Measurements from ENCODE around the gene ACACA.

Gene ACACA

DNA sequence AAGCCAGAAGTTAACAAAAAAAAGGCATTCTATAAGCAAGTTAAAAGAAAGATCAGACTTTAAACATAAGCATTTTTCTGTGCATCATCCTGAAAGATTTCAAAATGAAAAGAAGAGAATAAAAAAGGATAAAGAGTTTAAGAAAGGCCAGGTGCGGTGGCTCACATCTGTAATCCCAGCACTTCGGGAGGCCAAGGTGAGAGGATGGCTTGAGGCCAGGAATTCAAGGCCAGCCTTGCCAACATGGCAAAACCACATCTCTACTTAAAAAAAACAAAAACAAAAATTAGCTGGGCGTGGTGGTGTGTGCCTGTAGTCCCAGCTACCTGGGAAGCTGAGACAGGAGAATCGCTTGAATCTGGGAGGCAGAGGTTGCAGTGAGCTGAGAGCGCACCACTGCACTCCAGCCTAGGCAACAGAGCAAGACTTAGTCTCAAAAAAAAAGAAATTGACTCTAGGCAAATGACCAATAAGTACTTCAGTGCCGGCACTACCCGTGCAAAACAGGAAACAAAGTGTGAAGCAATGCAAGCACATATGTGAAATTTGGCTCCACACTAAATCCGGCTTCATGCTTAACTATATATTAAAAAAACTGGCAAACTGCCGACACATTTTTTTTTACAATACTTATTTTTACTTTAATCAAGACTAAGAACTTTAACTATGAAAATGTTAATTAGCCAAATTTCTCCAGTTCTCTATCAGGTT is 114.1 kb downstream of the ACACA start:
- no peak for DNase-seq (ENCODE audit: low read depth)

DNA sequence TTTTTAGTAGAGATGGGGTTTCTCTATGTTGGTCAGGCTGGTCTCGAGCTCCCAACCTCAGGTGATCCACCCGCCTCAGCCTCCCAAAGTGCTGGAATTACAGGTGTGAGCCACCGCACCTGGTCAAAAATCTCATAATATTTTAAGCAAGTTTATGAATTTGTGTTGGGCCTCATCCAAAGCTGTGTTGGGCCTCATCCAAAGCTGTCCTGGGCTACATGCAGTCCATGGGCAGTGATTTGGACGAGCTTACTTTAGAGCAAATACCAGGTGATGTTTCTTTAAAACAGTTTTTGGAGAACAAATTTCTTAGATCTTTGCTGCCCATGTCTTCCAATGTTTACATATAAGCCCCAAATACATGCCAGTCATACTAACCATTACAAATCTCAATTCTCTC is 115.3 kb downstream of the ACACA start:
- no peak for DNase-seq (ENCODE audit: low read depth)

GRCh38 chr17:37286430-37286829 is 120.2 kb downstream of the ACACA start:
- DNase-seq (ENCODE audit: low read depth): no peak

DNA sequence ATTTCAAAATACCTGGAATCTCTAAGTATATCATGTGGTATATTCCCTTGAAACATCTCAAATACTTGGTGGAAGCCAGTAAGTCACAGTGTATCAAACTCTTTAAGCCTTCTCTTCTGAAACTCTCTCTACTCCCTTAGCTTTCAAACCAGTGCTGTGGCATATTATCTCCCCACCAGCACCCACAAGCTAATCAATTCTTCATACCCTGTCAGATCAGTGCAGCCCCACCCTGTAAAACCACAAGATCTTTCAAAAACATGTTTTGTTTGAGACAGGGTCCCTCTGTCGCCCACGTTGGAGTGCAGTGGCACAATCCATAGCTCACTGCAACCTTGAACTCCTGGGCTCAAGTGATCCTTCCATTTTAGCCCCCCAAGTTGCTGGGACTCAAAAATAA is 122.4 kb downstream of the ACACA start:
- no peak for DNase-seq (ENCODE audit: low read depth)

- no peak for DNase-seq (ENCODE audit: low read depth)
Observed at GRCh38 chr17:37283414-37283961, 123.1 kb downstream of the ACACA start.

DNA sequence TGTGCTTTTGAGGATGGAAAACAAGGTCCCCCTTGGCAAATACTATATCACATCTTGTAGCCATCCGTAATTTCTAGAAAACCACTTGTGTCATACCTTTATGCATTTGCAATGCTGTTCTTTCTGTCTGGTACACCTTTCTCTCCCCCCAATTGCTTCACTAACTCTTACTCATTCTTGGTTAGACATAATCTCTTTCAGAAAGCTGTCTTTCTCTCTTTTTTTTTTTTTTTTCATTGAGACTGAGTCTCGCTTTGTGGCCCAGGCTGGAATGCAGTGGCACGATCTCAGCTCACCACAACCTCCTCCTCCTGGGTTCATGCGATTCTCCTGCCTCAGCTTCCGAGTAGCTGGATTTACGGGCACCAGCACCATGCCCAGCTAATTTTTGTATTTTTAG is 125.8 kb downstream of the ACACA start:
- DNase-seq (ENCODE audit: low read depth): no peak

DNA sequence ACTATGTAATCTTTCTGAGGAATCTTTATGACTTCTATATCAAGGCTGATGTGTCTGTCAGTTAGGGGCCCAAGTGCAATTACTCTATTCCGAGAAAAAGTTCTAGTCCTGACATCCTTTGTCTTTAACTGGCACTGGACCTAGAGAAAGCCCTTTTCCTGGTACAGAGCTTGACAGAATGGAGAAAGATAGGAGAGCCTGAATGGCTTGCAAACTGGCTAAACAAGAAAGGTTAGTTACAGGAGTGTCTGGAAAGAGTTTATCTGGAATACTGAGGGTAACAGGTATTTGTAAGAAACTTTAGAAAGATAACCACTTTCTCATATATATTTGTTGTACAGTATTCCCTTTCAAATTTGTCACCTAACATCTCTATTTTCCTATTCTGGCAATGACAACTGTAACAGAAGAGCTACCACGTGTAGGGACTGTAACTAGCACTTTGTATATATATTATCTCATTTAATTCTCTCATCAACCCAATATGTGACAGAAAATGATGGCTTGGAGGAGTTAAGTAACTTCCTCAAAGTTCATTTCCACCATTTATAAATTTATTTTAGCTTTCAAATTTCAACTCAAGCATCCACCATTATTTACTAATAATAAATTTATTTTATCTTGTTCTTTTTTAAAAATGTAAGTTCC is 128.3 kb downstream of the ACACA start:
- no peak for DNase-seq (ENCODE audit: low read depth)

- no peak for DNase-seq (ENCODE audit: low read depth)
Observed at GRCh38 chr17:37276475-37276874, 130.2 kb downstream of the ACACA start.

GRCh38 chr17:37274461-37274860 is 132.2 kb downstream of the ACACA start:
- DNase-seq (ENCODE audit: low read depth): no peak

DNA sequence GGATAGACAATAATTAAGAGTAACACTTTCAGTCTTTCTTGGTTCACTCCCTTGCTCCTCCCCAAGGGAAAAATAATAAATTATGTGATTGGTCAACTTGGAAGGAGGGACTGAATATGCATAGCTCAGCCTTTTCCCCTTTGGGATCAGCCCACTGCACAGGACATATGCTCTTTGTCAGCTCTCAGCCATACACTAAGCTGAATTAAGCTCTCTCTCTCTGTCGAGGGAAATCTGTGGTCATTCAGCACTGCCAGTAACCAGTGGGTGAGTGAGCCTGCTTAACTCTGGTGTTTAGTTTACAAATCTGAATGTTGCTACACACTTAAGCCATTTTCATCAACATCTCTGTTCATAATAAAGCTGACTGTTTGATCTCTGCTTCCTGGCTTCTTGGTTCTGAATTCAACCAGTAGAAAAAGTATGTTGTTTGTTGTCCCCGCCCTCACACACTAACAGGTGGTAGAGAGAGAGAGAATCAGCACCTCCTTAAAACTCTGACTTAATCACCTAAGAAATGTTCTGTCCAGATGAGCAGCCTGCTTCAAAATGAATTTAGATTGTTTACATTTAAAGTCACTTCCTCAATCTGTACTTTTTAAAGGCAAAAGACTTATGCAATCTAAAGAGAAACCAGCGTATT is 133.1 kb downstream of the ACACA start:
- no peak for DNase-seq (ENCODE audit: low read depth)

DNA sequence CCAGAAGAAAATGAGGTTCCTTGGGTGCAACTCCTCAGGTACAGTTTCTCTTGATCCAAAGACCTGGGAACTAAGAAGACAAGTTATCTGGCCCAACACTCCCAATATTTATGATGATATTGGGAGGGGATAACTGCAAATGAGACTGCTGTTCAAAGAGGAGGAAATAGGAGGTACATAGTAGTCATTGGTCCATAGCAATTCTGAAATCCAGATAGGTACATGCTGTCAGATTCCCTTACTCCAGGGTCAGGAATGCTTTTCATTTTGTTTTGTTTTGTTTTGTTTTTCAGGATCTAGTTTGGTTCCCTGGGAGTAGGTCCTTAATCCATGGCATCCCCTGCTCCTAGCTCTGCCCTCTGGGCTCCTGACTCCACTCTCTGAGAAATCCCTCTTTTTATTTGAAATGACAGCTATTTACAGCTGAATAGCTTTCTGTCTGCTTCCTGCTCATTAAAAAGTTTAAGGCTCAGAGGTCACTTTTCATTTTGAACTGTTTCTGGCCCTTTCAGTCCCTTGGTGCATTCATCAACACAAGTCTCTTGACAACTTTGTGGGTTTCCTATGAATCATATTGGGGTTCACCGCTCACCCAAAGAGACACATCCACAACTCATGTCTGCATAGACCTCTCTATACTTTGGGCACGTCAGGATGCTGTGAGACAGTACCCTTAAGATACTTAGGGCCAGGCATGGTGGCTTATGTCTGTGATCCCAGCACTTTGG is 141.0 kb downstream of the ACACA start:
- no peak for DNase-seq (ENCODE audit: low read depth)

DNA sequence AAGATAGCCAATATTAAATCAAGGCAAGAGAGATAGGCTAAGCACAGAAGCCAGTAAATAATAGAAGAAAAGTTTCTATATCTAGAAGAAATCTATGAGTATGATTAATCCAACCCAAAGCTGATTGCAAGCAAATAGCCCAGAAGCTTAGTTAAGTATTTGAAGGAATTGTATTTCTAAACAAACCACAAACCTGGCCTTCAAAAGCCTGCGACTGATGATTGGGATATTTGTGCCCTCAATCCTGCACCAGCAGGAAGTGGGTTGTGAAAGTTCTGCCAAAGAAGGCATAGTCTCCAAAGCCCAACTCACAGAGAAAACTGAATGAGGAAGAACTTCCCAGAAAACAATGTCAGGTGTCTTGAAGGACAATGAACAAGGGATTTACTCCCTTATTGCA is 145.3 kb downstream of the ACACA start:
- no peak for DNase-seq (ENCODE audit: low read depth)

DNA sequence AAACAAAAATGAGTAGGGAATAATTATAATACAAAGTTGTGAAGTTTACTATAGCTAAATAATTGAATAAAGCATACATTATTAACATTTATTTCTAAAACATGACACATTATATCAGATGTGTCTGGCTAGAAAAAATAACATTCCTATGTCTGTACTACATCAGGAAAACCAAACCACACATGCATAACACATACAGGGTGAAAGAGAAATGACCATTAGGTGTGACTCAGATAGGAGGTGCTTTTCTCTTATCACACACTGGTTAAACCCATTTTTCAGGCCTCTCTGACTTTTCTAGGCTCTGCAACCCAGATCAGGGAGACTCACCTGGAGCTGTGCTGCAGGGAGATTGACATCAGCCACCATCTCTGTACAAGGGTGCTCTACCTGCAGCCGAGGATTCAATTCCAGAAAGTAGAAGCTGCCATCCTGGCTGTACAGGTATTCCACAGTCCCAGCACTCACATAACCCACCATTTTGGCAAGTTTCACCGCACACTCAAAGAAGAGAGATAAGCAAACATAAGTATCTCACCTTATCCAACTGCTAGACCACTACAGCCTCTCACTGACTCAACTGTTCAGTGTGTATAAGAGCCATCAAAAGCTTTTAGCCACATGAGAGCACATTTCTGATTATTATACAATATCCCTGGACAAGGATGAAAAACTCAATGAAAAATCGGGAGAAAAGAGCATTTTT is 147.5 kb downstream of the ACACA start:
- DNase-seq (ENCODE audit: low read depth): no peak

DNA sequence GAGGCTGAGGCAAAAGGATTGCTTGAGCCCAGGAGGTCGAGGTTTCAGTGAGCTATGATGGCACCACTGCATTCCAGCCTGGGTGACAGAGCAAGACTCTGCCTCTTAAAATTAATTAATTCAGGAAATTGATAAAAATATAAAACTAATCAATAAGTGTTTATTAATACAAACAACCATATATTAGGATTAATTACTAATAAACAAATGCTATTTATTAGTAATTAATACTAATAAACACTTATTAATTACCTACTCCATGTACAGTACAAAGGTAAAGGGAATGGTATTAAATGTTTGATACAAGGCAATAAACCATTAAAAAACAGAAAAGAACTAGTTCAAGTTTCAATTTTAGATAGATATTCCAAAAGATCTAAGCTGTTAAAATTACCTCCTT is 150.0 kb downstream of the ACACA start:
- no peak for DNase-seq (ENCODE audit: low read depth)

DNA sequence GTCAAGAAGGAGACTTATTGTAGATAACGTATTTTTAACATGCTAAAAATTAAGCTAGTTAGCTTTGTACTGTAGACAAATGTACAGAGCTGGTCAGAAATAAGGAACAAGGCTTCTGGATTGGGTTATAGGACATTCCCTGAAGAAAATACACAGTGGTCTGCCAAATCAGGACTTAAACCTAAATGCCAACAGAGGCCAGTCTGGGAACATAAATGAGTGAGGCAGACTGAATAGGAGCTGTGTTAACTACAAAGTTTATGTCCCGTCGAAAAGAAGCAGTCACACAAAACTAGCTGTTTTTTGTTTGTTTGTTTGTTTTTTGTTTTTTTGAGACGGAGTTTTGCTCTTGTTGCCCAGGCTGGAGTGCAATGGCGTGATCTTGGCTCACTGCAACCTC is 151.2 kb downstream of the ACACA start:
- no peak for DNase-seq (ENCODE audit: low read depth)

DNA sequence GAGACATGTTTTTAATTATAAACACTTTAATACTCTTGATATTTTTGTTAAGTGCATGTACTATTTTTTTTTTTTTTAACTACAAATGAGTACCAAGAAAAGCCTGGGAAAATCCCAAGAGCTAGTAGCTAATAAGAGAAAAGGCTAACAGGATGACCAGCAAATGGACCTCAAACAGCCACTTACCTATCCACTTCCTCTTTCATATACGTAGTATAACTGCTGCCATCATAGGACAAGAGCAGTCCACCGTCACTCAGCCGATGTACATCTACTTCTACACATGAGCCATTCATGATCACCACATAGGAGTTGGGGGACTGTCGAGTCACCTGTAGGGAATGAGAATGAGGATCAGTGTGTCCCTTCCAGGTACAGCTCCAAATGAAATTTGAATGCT is 158.8 kb downstream of the ACACA start:
- DNase-seq (ENCODE audit: low read depth): no peak

- no peak for DNase-seq (ENCODE audit: low read depth)
Observed at GRCh38 chr17:37246085-37246484, 160.6 kb downstream of the ACACA start.

- no peak for DNase-seq (ENCODE audit: low read depth)
Observed at GRCh38 chr17:37240381-37240780, 166.3 kb downstream of the ACACA start.

DNA sequence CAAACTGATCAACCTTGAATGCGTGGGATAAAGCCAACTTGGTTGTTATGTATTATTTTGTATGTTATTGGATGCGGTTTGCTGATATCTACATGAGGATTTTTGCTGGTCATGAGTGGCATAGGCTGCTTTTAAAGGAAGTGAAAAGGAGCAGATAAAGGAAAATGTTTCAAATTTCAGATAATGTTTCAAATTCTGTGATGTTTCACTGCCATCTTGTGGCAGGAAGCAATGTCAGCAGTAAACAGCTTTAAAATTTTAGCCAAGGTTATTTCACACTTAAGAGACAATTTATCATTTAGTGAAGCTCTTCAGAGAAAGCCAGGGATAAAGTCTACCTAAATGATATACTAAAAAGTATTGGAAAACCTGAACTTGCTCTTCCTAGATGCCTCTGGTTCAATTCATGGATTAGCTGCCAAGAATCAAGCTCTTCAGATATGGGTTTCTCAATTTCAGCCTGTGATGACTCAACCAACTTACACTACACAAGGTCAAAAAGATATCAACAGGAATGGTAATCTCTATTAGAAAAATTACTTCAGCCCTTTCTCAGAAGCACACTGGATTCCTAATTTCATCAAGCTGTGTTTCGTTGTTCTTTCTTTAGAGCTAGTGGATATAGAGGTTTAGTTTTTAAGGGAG is 166.8 kb downstream of the ACACA start:
- no peak for DNase-seq (ENCODE audit: low read depth)

- DNase-seq (ENCODE audit: low read depth): no peak
Observed at GRCh38 chr17:37234106-37234505, 172.5 kb downstream of the ACACA start.

GRCh38 chr17:37233036-37233435 is 173.6 kb downstream of the ACACA start:
- no peak for DNase-seq (ENCODE audit: low read depth)

All from T-helper 22 cell (primary cell).